ENCODE results near the gene ABR.
"Not testable (repeated sequence)": the region's sequence is repeated elsewhere in the genome, so short reads cannot be mapped to it uniquely, and the experiment has no call there.

DNA sequence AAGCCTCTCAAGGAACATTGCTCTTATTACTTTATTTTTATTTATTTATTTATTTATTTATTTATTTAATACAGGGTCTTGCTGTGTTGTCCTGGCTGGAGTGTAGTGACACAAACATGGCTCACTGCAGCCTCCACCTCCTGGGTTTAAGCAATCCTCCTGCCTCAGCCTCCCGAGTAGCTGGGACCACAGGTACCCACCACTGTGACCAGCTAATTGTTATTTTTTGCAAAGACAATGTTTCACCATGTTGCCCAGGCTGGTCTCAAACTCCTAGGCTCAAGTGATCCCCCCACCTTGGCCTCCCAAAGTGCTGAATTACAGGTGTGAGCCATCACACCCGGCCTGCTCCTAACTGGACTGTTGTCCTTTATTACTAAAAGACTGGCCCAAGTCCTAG lies 205.0 kb downstream of the ABR start:
- TF ChIP-seq, protein P1, sequence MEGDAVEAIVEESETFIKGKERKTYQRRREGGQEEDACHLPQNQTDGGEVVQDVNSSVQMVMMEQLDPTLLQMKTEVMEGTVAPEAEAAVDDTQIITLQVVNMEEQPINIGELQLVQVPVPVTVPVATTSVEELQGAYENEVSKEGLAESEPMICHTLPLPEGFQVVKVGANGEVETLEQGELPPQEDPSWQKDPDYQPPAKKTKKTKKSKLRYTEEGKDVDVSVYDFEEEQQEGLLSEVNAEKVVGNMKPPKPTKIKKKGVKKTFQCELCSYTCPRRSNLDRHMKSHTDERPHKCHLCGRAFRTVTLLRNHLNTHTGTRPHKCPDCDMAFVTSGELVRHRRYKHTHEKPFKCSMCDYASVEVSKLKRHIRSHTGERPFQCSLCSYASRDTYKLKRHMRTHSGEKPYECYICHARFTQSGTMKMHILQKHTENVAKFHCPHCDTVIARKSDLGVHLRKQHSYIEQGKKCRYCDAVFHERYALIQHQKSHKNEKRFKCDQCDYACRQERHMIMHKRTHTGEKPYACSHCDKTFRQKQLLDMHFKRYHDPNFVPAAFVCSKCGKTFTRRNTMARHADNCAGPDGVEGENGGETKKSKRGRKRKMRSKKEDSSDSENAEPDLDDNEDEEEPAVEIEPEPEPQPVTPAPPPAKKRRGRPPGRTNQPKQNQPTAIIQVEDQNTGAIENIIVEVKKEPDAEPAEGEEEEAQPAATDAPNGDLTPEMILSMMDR (IDR thresholded peaks at IDR 0.05), result not testable (repeated sequence)
- TF ChIP-seq POLR2AphosphoS5 (IDR thresholded peaks at IDR 0.05; ENCODE audit: low read depth, low read length); SIN3A (IDR thresholded peaks at IDR 0.05; ENCODE audit: borderline replicate concordance, insufficient read depth, low read depth, low read length): not testable (repeated sequence)
- TF ChIP-seq, protein P2, sequence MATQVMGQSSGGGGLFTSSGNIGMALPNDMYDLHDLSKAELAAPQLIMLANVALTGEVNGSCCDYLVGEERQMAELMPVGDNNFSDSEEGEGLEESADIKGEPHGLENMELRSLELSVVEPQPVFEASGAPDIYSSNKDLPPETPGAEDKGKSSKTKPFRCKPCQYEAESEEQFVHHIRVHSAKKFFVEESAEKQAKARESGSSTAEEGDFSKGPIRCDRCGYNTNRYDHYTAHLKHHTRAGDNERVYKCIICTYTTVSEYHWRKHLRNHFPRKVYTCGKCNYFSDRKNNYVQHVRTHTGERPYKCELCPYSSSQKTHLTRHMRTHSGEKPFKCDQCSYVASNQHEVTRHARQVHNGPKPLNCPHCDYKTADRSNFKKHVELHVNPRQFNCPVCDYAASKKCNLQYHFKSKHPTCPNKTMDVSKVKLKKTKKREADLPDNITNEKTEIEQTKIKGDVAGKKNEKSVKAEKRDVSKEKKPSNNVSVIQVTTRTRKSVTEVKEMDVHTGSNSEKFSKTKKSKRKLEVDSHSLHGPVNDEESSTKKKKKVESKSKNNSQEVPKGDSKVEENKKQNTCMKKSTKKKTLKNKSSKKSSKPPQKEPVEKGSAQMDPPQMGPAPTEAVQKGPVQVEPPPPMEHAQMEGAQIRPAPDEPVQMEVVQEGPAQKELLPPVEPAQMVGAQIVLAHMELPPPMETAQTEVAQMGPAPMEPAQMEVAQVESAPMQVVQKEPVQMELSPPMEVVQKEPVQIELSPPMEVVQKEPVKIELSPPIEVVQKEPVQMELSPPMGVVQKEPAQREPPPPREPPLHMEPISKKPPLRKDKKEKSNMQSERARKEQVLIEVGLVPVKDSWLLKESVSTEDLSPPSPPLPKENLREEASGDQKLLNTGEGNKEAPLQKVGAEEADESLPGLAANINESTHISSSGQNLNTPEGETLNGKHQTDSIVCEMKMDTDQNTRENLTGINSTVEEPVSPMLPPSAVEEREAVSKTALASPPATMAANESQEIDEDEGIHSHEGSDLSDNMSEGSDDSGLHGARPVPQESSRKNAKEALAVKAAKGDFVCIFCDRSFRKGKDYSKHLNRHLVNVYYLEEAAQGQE (IDR thresholded peaks at IDR 0.05; ENCODE audit: insufficient read depth in 1 of 2, low read depth in 2 of 2, low read length in 1 of 2), result not testable (repeated sequence)
